ENCODE measurements around the gene TOGARAM2.

TOGARAM2 gene

DNA sequence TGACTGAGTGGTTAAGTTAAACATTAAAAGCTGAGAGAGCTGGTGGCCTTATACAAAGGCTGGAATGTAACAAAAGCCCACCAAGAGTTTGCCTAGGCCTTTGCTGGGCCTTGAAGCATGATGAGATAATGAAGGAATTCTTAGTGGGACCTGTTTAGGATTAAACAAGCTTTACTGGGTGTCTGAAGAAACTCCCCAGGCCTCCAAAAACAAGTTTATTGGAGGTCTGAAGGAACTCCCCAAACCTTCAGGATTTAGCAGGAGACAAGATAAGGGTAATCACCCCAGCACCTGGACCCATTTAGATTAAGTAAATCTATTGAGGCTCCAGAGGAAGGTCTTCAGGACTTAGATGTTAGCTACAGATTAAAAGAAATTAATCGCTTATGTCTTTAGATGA is 74.5 kb downstream of the TOGARAM2 start:
- no peak for DNase-seq (ENCODE audit: low read depth)

GRCh38 chr2:29056452-29056851 is 75.4 kb downstream of the TOGARAM2 start:
- DNase-seq (ENCODE audit: low read depth) = no peak

DNA sequence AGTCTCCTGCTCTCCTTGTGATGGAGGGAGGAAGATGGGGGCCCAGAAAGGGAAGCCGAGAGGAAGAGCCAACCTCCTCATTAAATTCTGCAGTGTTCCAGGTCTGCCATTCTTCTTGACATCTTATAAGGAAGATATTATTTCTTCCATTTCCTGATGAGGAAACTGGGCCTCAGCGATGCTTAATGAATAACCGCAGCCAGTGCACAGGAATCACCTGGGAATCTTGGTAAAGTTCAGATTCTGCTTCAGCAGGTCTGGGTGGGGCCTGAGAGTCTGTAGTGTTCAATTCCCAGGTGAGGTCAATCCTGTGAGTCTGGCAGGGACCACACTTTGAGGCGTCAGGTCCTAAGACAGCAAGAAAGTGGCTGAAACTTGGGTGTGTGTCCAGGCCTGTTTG is 75.9 kb downstream of the TOGARAM2 start:
- DNase-seq (ENCODE audit: low read depth) = no peak

GRCh38 chr2:29059624-29060023 is 78.5 kb downstream of the TOGARAM2 start:
- no peak for DNase-seq (ENCODE audit: low read depth)

- DNase-seq (ENCODE audit: low read depth) = no peak
These were observed 79.3 kb downstream of the TOGARAM2 start for GRCh38 chr2:29060441-29060840.

GRCh38 chr2:29061176-29061575 is 80.1 kb downstream of the TOGARAM2 start:
- DNase-seq (ENCODE audit: low read depth) = no peak

- no peak for DNase-seq (ENCODE audit: low read depth)
These were observed 80.5 kb downstream of the TOGARAM2 start for GRCh38 chr2:29061616-29062015.

DNA sequence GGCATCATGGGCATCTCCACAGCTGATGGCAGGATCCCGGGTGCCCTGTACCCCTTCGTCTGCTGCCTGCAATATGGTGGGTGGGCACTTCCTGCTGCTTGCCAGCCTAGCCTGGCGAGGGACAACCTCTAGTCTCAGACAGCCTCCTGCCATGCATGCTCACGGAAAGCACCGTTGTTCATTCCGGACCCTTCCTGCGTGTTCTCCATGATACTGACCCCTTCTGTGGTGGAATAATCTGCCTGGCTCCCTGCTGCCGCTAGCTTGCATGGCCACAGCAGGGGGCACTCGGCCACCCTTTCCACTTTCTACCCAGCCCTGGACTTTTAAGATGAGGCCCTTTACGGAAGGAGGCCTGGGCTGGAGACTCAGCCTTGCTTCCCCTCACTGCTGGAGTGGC is 81.3 kb downstream of the TOGARAM2 start:
- no peak for DNase-seq (ENCODE audit: low read depth)

DNA sequence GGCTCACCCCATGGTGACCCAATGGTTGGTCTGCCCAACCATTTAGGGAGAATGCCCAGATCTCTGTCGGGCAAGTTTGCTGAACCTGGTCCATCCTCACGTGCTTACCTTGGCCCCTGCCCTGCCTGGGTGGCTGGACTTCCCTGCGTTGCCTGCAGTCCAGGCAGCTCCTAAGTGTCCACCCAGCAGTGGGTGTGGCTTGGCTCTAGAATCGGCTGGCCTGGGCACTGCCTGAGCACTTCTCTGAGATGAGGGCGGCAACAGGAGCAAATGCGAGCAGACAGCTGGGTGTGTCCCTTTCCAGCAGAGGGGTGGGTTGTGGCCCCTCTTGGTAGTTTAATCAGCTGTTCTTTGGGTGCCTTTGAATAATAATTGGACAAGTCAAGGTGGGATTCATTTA is 82.0 kb downstream of the TOGARAM2 start:
- no peak for DNase-seq (ENCODE audit: low read depth)

- DNase-seq (ENCODE audit: low read depth) = peak; percentile 32
These were observed 82.7 kb downstream of the TOGARAM2 start for GRCh38 chr2:29063646-29064345.

DNA sequence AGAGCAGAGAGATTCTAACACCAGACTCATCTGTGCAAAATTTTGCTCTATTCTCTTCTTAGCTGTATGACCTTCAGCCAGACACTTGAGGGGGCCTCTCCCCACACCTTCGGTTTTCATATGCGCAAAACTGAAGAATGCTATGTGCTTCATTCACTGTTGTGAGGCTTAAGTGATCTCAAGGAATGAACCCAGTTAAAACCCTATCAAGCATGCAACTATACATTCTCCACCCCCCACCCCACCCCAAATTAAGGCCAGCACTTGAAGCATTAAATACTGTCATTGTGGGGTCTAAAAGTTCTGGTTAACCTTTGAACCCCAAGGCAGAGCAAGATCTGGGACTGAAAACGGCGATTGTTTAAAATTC is 83.2 kb downstream of the TOGARAM2 start:
- no peak for DNase-seq (ENCODE audit: low read depth)

DNA sequence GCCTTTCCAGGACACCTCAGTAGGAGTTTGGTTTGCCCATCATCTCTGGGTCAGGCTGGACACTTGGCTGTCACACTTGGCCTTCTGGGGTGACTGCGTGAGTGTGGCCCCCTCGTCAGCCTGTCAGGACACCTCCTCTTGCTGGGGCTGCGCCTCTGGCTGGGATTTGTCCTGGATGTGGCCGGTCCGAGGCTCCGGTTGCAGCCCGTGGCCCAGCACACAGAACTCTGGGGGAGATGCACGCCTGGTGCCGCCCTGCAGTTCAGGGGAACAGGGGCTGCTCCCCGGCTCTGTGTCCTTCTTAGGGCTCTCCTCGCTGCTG is 83.6 kb downstream of the TOGARAM2 start:
- no peak for DNase-seq (ENCODE audit: low read depth)

- DNase-seq (ENCODE audit: low read depth) = no peak
These were observed 84.1 kb downstream of the TOGARAM2 start for GRCh38 chr2:29065068-29065811.

- DNase-seq (ENCODE audit: low read depth) = peak; percentile 26
These were observed 85.3 kb downstream of the TOGARAM2 start for GRCh38 chr2:29066271-29066860.

DNA sequence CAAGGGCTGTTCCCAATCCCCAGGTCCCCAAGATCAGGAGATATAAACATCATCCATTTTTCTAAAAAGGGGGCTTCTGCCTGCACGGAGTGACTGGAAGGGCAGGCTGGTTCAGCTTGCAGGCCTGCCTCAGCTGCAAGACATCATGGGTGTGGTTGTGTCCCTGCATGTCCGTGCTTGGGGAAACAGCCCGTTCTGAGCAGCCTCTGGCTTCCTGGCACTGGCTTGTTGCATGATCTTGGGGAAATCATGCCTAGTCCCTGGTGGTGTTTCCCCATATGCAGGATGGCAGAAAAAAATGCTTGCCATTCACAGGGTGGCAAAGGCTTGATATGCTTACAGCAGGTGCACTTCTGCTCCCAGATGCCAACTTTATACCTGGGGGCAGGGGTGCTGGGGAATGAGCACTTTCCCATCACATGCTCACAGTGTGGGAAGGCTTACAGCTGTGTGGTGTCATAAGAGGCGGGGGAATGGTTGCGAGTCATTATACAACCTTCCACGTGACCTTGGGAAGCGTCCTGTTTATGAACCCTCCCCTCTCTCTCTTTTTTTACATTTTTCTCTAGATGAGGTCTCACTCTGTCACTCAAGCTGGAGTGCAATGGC is 86.0 kb downstream of the TOGARAM2 start:
- no peak for DNase-seq (ENCODE audit: low read depth)

- DNase-seq (ENCODE audit: low read depth) = no peak
These were observed 87.4 kb downstream of the TOGARAM2 start for GRCh38 chr2:29068513-29068912.

- DNase-seq (ENCODE audit: low read depth) = no peak
These were observed 89.4 kb downstream of the TOGARAM2 start for GRCh38 chr2:29070526-29070925.

- DNase-seq (ENCODE audit: low read depth) = no peak
These were observed 90.2 kb downstream of the TOGARAM2 start for GRCh38 chr2:29071032-29071975.

- no peak for DNase-seq (ENCODE audit: low read depth)
These were observed 91.2 kb downstream of the TOGARAM2 start for GRCh38 chr2:29072251-29072650.

GRCh38 chr2:29072971-29073725 is 92.0 kb downstream of the TOGARAM2 start:
- no peak for DNase-seq (ENCODE audit: low read depth)

- DNase-seq (ENCODE audit: low read depth) = no peak
These were observed 92.8 kb downstream of the TOGARAM2 start for GRCh38 chr2:29073933-29074332.
